HUES64 (cell line): ENCODE data around the gene PDZK1IP1. TPM values are rescaled to one million over a fixed set of nuclear protein-coding genes. Genes with fewer than 3 reads are reported as not detected.

ENCODE experiments used
- H3K27ac ChIP-seq: 2 replicates; pipeline ENCODE4 v1.7.0; 2013; ENCODE audit warnings: low read depth, low read length, inconsistent platforms
- H3K27me3 ChIP-seq: 2 replicates; pipeline ENCODE4 v1.6.1; 2013; ENCODE audit warnings: mild to moderate bottlenecking, low read length; ENCODE audit not compliant: insufficient read depth
- H3K36me3 ChIP-seq: 2 replicates; pipeline ENCODE4 v1.6.1; 2013; ENCODE audit warnings: mild to moderate bottlenecking, low read length; ENCODE audit not compliant: insufficient read depth
- H3K4me1 ChIP-seq: 2 replicates; pipeline ENCODE4 v1.6.1; 2013; ENCODE audit warnings: mild to moderate bottlenecking, low read length, moderate library complexity; ENCODE audit not compliant: insufficient read depth
- H3K4me3 ChIP-seq: 2 replicates; pipeline ENCODE4 v1.5.1; 2013; ENCODE audit warnings: mild to moderate bottlenecking, low read length, moderate library complexity
- H3K9ac ChIP-seq: 2 replicates; pipeline ENCODE4 v1.6.1; 2013; ENCODE audit warnings: mild to moderate bottlenecking, low read depth, low read length
- H3K9me3 ChIP-seq: 2 replicates; pipeline ENCODE4 v1.6.1; 2013; ENCODE audit warnings: low read depth, low read length; ENCODE audit not compliant: insufficient read depth
- WGBS: fragments of 150-250, 120-280 bp; methylation state at CpG from one replicate; pipeline ENCODE4 v1.1.7; 2013; ENCODE audit warnings: missing lambda C conversion rate; 5-methylcytosine and 5-hydroxymethylcytosine counted together
- polyA plus RNA-seq, 2 experiments: library from polyadenylated mRNA; stranded (reverse); fragments of 50-300 nt; gene quantifications; one replicate each; pipeline ENCODE4 v1.2.3, GENCODE V29; 2013

Gene PDZK1IP1
- not detected for polyA plus RNA-seq (2013, experiment 1 of 2)
- not detected for polyA plus RNA-seq (2013, experiment 2 of 2)

- WGBS: 69% methylated on average over 16 of the region's 16 CpGs
- Histone ChIP-seq H3K27ac (no peak within 1 kb of the TSS), H3K9ac (no peak within 1 kb of the TSS), H3K4me1 (peaks cover 6% of the 10 kb centered on the region; the same call in 1 of the 2 replicates), H3K27me3 (peaks cover 15% of the 10 kb centered on the region), H3K9me3 (no peaks in the 10 kb centered on the region), H3K36me3 (no peaks in the 10 kb centered on the region), H3K4me3 (no peak within 1 kb of the TSS)
Measured at GRCh38 chr1:47189844-47190508, at the start of gene PDZK1IP1. Gene PDZK1IP1, minus strand, starts transcription at chr1:47190036. Its CDS starts 104 bp downstream, at chr1:47189932.

- Histone ChIP-seq H3K9me3 (no peaks in the 10 kb centered on the region), H3K36me3 (no peaks in the 10 kb centered on the region), H3K9ac (no peak overlapping the region), H3K27me3 (peaks cover 56% of the 10 kb centered on the region), H3K4me1 (no peaks in the 10 kb centered on the region; the same call in 1 of the 2 replicates), H3K27ac (no peak overlapping the region), H3K4me3 (no peak overlapping the region)
- 75% methylated on average over 5 of the region's 5 CpGs for WGBS
Measured at GRCh38 chr1:47238935-47239592, 49.2 kb upstream of the PDZK1IP1 start.

- Histone ChIP-seq H3K4me3 (no peak overlapping the region), H3K27me3 (peaks cover 79% of the 10 kb centered on the region), H3K27ac (no peak overlapping the region), H3K9ac (no peak overlapping the region), H3K4me1 (peaks cover 11% of the 10 kb centered on the region), H3K9me3 (no peaks in the 10 kb centered on the region), H3K36me3 (no peaks in the 10 kb centered on the region)
- 81% methylated on average over 4 of the region's 4 CpGs for WGBS
Measured at GRCh38 chr1:47235806-47236205, 46.0 kb upstream of the PDZK1IP1 start.

- H3K4me1 ChIP-seq: peaks cover 14% of the 10 kb centered on the region
- 23% methylated on average over 21 of the region's 21 CpGs for WGBS
- no peaks in the 10 kb centered on the region for H3K9me3 ChIP-seq
- no peaks in the 10 kb centered on the region for H3K36me3 ChIP-seq
- H3K9ac ChIP-seq: no peak overlapping the region
- peaks cover 84% of the 10 kb centered on the region for H3K27me3 ChIP-seq
- no peak overlapping the region for H3K27ac ChIP-seq
- no peak overlapping the region for H3K4me3 ChIP-seq
Measured at GRCh38 chr1:47235241-47235681, 45.4 kb upstream of the PDZK1IP1 start.

- WGBS: 70% methylated on average over 6 of the region's 6 CpGs
- Histone ChIP-seq H3K9me3 (no peaks in the 10 kb centered on the region), H3K4me3 (no peak overlapping the region), H3K4me1 (peaks cover 34% of the 10 kb centered on the region), H3K9ac (no peak overlapping the region), H3K36me3 (no peaks in the 10 kb centered on the region), H3K27me3 (peaks cover 97% of the 10 kb centered on the region), H3K27ac (no peak overlapping the region)
Measured at GRCh38 chr1:47233186-47233585, 43.4 kb upstream of the PDZK1IP1 start.

GRCh38 chr1:47232187-47232874 is 42.5 kb upstream of the PDZK1IP1 start, which contains the start of gene TAL1:
Gene TAL1, minus strand, starts transcription at chr1:47232225. Its CDS starts 6,337 bp downstream, at chr1:47225888.
- WGBS: 1% methylated on average over 51 of the region's 51 CpGs
- Histone ChIP-seq H3K4me3 (peak within 1 kb of the TSS; percentile 34), H3K36me3 (no peaks in the 10 kb centered on the region), H3K9me3 (no peaks in the 10 kb centered on the region), H3K9ac (no peak within 1 kb of the TSS), H3K4me1 (peaks cover 34% of the 10 kb centered on the region), H3K27ac (no peak within 1 kb of the TSS), H3K27me3 (peaks cover 97% of the 10 kb centered on the region)

- peaks cover 100% of the 10 kb centered on the region for H3K27me3 ChIP-seq
- peak overlapping the region; percentile 33 for H3K4me3 ChIP-seq
- H3K27ac ChIP-seq: no peak overlapping the region
- under 1% methylated on average over 60 of the region's 62 CpGs for WGBS
- H3K9me3 ChIP-seq: no peaks in the 10 kb centered on the region
- H3K36me3 ChIP-seq: no peaks in the 10 kb centered on the region
- peaks cover 36% of the 10 kb centered on the region for H3K4me1 ChIP-seq
- no peak overlapping the region for H3K9ac ChIP-seq
Measured at GRCh38 chr1:47231301-47232186, 41.7 kb upstream of the PDZK1IP1 start.

- Histone ChIP-seq H3K9me3 (no peaks in the 10 kb centered on the region), H3K4me1 (peaks cover 38% of the 10 kb centered on the region), H3K36me3 (no peaks in the 10 kb centered on the region), H3K9ac (no peak overlapping the region), H3K27me3 (peaks cover 100% of the 10 kb centered on the region), H3K27ac (no peak overlapping the region), H3K4me3 (peak overlapping the region; percentile 34)
- under 1% methylated on average over 42 of the region's 44 CpGs for WGBS
Measured at GRCh38 chr1:47230692-47231300, 41.0 kb upstream of the PDZK1IP1 start.

GRCh38 chr1:47229886-47230691 is 40.3 kb upstream of the PDZK1IP1 start:
- Histone ChIP-seq H3K4me1 (peaks cover 38% of the 10 kb centered on the region), H3K36me3 (no peaks in the 10 kb centered on the region), H3K9me3 (no peaks in the 10 kb centered on the region), H3K27ac (no peak overlapping the region), H3K4me3 (peak overlapping the region; percentile 34), H3K27me3 (peaks cover 100% of the 10 kb centered on the region), H3K9ac (no peak overlapping the region)
- under 1% methylated on average over 13 of the region's 23 CpGs for WGBS
